ENCODE results near the gene PAPPA2.
"Not testable (repeated sequence)": the region's sequence is repeated elsewhere in the genome, so short reads cannot be mapped to it uniquely, and the experiment has no call there.

PAPPA2 gene

DNA sequence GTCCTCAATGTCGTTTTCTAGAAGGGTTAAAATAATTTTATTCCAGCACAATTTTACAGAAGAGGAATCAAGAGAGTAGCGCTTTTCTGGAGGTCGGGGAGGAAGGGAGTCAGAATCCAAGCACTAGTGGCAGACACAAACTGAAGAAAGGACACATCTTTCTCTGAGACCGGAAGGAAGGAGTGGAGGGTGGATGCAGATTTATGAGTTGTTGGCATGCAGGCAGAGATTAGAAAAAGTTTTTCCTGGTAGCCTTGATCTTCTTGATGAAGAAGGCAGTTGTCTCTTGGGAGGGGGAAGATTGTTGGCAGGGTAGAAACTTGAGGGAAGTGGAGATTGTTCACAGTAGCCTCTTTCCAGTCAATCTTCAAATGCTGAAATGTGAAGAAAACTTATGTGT is 149.8 kb downstream of the PAPPA2 start:
- DNase-seq: no peak

DNA sequence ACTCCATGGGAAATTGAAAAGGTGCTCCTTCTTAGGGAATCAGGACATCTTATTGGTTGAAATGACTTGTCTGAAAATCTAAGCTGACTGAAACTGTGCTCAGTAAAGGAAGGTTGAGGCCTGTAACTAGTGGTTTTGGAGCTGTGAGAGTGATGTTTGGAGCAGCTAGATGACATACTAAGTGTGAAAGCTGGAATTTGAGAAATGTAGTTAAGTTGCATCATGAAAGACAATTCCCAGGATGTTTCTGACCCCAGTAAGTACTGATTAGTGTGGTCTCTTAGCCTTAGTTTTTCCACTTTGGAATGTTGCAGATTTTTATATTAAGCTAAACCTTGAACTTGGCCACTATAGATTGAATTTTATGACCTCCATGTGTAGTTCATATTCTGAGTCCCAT is 154.9 kb downstream of the PAPPA2 start:
- DNase-seq: no peak

DNA sequence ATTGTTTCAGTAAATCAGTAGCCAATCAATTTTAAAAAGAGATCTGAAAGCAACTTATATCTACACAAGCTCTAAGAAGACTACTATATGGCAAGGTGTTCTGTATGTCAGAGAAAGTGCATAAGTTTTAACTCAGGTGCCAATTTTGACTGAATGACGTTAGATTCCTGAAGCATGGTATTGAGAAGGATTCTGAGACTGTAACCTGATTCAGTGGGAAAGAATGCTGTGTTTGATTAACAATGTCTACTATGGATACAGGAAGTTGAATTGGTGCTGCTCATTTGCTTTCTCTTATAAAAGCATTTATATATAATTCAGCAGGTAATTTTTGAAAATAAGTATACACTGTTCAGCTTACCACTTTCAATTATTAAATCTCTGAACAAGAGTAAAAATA is 156.3 kb downstream of the PAPPA2 start:
- no peak for DNase-seq

DNA sequence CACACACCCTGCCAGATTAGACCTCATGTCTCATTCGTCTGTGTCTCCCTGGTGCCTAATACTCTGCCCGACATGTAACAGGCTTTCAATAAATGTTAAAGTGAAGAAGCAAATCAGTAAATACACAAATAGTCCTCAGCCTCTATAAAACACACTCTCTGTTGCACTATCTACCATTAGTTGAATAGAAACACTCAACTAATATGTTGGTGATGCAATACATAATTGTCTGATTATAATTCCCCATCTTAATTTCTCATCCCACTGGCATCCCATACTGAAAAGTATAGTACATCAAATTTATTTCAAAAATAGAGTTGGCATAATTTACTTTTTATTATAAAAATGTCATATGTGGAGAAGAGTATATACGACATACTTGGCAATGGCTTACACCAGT is 162.4 kb downstream of the PAPPA2 start:
- no peak for DNase-seq

DNA sequence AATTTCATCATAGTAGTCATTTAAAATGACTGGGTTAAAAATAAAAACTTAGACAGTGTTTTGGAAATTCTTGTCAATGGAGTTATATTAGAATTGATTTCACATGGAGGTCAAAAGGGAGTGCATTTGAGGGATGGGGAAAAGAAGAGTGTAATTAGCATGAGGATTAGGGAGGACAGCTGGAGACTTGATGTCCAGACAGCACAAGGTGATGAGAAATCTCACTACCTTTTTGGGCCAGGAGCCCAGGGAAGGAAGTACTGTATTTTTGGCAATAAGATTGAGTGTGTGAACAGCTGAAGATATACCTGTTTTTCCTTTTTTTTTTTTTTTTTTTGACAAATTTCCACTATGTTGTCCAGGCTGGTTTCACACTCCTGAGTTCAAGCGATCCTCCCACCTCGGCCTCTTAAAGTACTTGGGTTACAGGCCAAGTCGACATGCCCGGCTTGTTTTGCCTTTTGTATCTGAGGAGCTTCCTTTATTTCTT is 163.6 kb downstream of the PAPPA2 start:
- no peak for DNase-seq

DNA sequence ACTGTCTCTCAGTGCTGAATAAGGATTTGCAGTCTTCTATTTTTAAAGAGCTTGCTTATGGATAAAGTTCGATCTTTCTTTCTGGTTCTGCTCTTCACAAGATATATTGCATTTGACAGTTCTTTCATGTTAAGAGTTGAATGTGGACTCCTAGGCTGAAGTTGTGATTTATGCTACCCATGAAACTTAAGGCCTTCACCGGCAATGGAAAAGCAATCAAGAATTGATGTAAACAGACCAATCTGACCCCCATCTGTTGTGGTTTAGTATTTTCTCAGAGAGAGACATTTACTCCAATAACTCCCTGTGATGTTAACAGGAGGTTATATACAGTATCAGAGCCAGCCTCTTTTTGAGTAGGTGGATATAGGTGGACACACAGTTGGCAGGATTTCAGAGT is 165.8 kb downstream of the PAPPA2 start:
- no peak for DNase-seq

DNA sequence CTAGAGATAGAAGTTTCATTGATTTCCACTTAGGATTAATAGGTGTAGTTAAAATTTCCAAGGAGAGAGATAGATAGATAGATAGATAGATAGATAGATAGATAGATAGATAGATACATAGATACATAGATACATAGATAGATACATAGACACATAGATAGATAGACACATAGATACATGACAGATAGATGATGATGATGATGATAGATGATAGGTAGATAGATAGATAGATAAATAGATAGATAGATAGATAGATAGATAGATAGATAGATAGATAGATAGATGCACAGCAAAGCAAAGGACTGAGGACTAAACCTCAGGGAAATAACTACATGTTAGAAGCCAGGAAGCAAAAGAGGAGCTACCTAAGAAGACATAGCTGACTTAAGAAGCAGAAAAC is 171.8 kb downstream of the PAPPA2 start:
- DNase-seq: not testable (repeated sequence)

DNA sequence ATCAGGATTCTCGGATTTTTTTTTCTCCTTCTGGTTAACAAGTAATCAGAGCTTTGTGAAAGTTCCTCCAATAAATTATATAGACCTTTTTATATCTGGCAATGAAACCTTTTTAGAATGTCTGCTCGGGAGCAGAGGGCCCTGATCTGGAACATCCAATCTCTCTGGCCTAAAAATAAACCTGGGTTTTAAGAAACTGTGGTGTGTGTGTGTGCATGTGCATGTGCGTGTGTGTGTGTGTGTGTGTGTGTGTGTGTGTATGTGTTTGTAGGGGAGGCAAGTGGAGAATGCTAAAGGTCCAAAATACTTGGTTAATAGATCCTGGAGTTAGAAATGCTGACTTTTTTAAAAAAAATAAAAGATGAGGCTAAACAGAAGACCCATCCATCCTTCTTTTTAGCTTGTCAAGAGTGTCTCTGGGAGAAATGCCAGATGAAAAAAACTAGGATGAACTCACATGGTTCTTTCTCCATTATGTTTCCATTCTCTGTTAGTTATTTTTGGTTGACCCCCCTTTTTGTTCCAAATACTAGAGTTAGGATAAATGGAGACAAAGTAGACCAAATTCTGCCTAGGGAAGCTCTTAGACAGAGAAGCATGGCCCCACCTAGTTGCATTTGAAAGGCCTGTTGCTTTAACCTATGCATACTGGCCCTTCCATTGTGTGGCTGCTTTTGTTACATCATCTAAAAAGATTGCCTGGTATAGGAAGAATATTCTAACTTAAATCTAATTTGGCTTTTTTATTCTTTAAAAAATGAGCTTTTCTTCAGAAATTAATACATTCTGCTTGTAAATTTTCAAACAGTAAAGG is 175.9 kb downstream of the PAPPA2 start:
- DNase-seq: no peak

DNA sequence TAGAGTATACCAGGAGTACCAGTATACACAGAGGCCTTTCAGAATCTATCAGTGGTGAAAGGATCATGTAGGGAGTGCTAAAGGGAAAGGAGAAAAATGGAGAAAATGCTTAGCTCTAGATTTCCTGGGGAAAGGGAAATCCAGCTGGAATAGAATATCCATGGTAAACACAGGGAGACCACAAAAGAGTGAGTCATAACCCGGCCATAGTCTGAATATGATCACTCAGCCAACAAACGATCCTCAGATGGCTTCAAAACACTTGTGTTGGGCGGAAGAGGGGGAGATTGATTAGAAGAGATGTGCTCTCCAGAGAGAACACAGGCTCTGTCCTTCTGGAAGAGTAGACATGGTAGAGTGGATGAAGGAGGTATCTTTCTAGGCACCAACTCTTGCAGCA is 180.6 kb downstream of the PAPPA2 start:
- DNase-seq: no peak

DNA sequence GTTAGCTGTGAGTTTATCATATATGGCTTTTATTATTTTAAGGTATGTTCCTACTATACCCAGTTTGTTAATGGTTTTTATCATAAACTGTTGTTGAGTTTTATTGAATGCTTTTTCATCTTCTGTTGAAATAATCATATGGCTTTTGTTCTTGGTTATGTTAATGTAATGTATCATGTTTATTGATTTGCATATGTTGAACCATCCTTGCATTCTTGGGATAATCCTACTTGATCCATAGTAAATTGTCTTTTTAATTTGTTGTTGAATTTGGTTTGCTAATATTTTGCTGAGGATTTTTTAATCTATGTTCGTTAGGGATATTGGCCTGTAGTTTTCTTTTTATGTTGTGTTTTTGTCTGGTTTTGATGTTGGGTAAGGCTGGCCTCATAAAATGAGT is 185.6 kb downstream of the PAPPA2 start:
- no peak for DNase-seq

DNA sequence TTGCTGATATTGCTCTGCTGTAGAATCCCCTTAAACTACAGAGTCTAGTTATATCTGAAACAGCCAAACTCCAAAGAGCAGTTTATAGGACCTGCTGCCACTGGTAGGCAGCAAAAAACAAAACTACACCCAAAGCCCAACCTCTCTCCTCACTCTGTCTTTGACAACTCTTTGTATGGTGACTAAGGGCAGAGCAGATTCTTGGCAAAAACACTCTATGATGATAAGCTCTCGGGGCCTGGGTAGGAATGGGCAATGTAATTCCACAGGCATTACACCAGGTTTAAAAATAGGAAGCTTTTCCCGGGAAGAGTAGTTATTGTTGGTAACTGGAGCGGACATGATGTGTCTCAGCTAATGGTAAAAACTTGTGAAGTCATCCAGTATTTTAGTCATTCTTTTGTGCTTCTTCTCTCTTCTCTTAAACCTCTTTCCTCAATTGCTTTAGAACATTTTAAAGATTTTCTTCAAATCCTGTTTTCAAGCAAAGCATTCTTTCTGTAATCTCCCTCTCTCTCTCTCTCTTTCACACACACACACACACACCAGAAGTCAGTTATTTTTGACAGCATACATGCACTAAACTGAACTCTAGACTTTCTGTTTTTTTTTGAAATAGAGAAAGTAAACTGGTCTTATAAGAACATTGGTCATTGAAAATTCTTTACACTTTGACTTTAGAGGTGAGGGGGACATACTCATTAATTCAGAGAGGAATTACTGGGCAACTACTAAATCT is 193.5 kb downstream of the PAPPA2 start:
- no peak for DNase-seq

DNA sequence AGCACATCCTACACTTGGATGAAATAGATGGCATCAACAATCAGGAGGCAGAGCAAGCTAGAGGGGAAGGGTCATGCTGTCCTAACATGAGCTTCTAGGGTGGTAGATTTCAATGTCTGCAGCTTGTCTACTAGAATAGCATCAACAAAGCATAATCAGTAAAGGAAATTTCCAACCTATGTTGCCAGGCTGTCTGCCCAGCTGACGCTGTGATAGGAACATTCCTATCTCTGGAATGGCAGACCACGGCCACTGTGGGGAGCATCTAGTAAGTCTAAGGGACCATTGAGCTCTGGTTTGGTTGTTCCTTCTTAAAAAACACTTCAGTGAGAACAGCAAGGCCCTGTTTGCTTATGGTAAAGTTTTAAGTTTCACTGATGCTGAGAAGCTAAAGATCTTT is 206.8 kb downstream of the PAPPA2 start:
- DNase-seq: no peak

DNA sequence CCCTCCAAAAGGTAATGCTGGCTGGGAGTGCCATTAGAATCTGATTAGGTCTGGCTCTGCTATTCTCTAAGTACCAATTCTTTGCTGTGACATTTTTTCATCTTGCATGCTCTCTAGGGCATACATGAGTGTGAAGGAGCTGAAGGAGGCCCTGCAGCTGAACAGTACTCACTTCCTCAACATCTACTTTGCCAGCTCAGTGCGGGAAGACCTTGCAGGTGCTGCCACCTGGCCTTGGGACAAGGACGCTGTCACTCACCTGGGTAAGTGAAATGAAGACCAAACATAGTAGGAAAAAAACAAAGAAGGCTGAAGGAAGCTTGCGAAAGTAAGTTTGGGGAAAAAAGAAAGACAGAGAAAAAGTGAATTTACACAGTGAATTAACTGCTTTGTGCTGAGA is 207.9 kb downstream of the PAPPA2 start:
- DNase-seq: no peak

DNA sequence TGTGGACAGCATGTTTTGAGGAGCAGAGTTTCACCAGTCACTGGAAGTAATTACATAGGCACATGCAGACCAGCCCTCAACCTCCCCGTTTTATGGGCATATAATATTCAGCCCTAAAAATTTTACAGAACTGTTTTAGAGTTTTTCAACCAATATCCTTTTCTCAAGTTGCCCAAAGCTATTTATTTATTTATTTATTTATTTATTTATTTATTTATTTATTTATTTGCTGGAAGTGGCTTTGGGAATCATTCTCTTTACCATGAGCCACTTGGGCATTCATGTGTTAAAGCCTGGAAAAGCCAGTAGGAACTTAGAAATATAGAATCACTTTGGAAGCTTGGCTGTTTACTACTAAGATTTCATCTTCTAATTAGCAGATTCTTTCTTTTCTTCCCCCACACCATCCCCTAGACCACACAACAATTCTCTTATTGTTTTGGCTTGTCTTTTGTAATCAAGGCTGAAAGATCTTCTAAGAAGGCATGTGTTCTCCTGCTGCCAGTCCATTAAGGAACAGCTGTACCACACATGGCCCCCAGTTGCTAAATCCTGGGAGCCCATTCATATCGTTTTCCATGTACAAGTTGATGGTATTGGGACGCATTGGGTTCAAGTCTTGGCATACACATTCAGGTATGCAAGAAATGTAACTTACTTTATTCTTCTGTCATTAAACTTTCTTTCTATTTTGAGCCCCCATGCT is 220.0 kb downstream of the PAPPA2 start:
- no peak for DNase-seq

DNA sequence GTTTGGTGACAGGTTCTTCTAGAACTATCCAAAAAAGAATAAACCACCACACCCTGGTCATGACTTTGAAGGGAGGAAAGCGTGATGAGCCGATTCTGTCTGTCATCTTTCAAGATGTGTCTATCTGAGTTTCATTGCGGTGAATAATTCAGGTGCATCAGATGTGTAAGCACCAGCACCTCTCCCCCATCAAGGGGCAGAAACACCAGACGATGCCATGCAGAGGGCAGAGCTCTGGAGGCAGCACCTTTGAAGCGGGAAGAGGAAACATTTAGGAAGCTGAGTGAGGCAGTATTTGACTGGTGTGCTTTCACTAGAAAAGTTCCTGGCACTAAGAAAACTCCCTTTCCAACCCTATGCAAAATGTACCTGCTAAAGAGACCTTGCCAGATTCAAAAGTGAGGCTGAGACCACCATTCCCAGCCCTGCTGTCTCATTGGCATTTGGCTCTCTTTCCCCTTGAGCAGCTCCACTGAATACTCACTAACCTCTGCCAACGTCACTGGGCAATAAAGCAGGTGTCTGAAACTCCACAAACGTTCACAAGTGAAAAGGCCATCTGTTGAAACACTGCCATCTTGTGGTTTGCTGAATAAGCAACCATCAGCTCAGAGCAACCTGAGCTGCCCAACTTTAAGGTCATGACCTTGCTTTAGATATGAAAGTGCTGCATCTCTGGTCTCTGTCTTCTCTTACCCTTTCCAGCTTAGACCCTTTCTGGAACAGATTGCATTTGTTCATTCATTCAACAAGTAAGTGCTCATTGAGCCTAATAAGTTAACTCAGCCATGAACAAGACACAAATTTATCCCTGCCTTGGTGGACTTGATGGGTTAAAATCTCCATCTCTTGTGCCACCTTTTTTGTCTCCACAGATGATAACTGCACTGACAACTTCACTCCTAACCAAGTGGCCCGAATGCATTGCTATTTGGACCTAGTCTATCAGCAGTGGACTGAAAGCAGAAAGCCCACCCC is 228.6 kb downstream of the PAPPA2 start:
- DNase-seq: peak; percentile 22 to 38

DNA sequence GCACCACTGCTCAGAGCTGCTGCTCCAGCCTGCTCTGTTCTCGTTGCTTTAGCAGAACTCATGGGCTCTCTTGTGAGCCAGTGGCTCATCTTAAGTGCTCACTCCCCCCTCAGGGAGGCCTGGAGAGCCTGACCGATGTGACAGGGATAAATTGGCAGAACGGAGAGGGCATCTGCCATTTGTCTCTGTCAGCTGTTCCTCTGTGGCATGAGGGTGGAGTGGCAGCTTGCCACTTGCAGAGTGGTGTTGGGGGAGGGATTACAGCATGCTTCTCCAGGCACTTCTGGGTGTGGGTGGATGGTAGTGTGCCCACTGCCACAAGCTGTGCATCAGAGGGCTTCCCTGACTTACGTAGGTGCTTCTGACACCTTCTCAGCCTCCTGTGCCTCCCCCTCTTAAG is 229.5 kb downstream of the PAPPA2 start:
- DNase-seq: no peak

DNA sequence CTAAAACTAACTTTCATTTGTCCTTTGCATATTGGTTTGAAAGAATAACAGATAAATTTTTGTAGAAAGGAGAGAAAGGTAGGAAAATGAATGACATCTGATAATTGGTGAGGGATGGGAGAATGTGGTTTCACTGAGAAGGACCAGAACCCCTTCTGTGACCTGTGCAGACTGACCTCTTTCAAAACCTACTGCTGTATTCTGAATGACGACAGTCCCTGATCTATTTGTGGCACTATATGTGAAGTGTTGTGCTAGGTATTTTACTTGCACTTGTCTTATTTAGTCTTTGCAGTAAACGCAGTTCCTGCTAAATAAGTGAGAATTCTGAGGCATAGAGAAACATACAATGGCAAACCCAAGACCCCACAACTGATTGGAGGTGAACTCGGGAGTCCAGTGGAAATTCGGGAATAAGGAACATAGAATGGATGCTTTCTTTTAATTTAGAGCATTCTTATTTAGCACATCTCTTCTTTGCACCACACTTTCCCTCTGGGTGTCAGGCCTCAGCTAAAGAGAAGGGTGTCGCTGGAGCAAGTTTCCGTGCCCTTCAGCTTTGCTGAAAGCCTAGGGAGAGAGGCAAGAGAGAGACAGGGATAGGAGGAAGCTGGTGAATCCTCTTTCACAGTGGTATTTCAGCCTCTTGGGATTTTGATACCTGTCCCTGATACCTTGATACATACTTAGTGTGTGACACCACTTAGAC is 230.2 kb downstream of the PAPPA2 start:
- no peak for DNase-seq

DNA sequence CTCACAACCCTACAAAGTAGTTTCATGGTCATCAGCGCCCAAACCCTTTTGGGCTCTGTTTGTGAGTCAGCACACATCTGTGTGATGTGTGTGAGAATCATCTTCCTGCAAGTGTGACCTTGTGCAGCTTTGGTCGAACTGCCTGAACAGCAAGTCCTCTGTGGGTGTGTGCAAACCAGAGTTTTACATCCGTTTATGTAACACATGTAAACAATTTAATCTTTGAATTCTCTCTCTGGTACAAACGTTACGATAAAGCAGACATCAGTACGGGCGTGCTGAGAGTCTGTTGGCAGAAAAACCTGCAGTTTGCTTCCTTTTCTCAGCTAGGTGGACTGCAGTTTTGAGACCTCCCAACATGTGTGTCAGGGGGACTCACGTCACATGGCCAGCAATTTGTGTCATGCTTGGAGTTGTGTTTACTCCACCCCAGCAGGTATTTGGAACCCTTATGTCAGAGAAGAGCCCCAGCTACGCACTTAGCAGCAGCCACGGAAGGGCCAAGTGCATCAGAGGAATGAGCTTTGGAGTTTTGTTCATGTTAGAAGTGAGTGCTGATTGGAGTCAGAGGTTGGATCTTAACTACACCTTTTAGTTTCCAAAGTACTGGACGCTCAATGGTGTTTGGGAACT is 230.8 kb downstream of the PAPPA2 start:
- no peak for DNase-seq

DNA sequence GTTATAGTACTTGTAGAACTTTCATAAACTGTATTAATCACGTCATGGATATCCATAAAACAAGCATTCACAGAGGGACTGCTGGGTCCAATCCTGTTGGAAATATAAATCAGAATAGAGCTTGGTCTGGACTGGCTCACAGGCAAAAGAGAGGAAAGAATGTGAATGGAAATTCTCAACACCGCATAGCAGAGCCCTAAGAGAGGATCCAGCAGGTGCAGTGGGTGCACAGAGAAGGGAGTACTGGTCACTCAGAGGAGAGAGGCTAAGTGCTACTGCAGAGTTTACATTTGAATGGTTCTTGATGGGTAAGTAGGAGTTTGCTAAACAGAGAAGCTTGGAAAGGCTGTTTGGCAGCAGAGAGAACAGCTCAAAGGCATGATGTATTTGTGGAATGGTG is 231.7 kb downstream of the PAPPA2 start:
- no peak for DNase-seq

DNA sequence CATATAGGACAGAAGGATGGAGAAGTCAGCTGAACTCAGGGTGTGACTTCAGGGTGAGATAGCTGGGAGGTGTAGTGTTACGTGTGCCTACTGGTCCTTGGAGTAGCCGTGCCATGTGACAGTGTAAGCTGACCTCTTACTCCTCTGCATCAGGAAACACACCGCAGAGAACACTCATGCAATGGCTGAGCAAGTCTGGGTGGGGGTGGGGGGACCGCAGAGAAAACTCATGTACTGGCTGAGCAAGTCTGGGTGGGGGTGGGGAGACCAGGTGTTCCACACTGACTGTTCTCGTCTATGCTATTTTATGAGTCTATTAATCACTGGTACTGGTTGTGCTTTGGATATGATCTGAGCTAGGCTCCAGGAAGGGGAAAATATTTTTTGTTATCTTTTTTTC is 233.1 kb downstream of the PAPPA2 start:
- no peak for DNase-seq

DNA sequence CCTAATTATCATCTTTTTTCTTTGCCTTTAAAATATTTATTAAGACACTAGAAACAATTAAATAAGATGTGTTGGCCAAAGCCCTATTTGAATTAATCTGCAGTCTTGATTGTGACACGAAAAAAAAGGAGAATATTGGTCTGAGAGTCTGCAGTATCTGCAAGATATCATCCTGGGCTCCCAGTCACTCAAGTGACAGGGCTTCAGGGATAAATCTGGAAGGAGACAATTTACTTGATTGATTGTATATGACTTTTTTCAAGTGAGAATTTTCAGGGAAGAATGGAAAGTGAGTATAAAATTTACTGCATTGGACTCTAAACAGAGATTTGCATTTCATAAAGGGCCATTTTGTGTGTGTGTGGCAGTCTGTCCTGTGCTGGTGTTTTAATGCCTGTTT is 233.7 kb downstream of the PAPPA2 start:
- no peak for DNase-seq

All from Kasumi-1 (cell line).